ENCODE measurements around the gene LMO4. TPM values are rescaled to one million over a fixed set of nuclear protein-coding genes. Genes with fewer than 3 reads are reported as not detected.
A peak's percentile ranks its signal among the peaks of the same experiment; 100 is the strongest.

LMO4 gene
- polyA plus RNA-seq, 3 donors = 20.3 to 71.8 (median 22.3) TPM

DNA sequence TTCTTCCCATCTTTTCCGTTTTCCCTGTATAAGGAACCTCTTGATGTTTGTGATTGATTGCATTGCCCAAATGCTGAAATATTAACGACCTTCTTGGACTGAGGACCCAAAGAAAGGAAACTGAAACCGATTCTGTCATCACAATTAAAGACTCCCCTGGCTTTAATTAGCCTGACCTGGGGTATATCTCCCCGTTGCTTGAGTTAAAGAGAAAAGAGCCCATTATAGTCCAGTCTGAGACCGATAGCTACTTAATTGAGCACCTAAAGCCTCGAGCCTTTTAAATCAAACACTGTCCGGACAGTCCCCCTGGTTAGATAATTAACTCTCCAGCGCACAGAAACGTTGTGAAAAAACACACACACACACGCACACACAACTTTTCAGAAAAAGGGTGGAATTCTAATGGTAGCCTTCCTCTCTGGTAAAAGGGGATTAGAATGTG, 8.0 kb downstream of the LMO4 start:
- H3K4me1 ChIP-seq (ENCODE audit: control insufficient read depth in 1 of 2, insufficient read depth in 2 of 2, low read length in 2 of 2) = peaks cover 36 to 46% of the 10 kb centered on the region in 2 donors
- peaks cover 72% of the 10 kb centered on the region for H4K20me1 ChIP-seq (ENCODE audit: insufficient read depth, low read length)
- H3K27ac ChIP-seq (ENCODE audit: low read depth in 1 of 2, low read length in 2 of 2) = peak overlapping the region in 1 of 2 donors; percentile 79
- no peak for DNase-seq
- intact Hi-C loops (cut with micrococcal nuclease) = loop anchor here (10.0 kb wide), 1 partner anchor 422 kb away; the partner anchor contains the start of genes HS2ST1 (in 2 of the 2) and SELENOF (in 2 of the 2)
- H2AFZ ChIP-seq (ENCODE audit: insufficient read depth, low read depth, low read length, poor library complexity, severe bottlenecking) = no peak overlapping the region
- no peaks in the 10 kb centered on the region for H3K27me3 ChIP-seq (ENCODE audit: control insufficient read depth in 2 of 2, insufficient read depth in 2 of 2, low read length in 2 of 2)
- Mint-ChIP-seq H3K36me3 (peaks cover 51 to 68% of the 10 kb centered on the region in 2 donors), H3K4me3 (no peak overlapping the region), H3K27me3 (ENCODE audit: low read depth in 3 of 3) (peaks cover 0 to 3% (median 0%) of the 10 kb centered on the region in 3 donors), H3K27ac (peak overlapping the region in 1 of 7 donors; percentile 2), H3K9me3 (no peaks in the 10 kb centered on the region), H3K4me1 (peaks cover 53% of the 10 kb centered on the region)
- H3K9me3 ChIP-seq (replicated peaks in 1 of 2; ENCODE audit: control insufficient read depth in 1 of 2, insufficient read depth in 1 of 2, low read length in 2 of 2) = no peaks in the 10 kb centered on the region
- H3K4me2 ChIP-seq (replicated peaks; ENCODE audit: extremely low read depth, low read length, poor library complexity, severe bottlenecking) = no peak overlapping the region
- H3K4me3 ChIP-seq (replicated peaks in 1 of 3; ENCODE audit: low read depth in 2 of 3, low read length in 3 of 3) = no peak overlapping the region
- TF ChIP-seq, protein P1, sequence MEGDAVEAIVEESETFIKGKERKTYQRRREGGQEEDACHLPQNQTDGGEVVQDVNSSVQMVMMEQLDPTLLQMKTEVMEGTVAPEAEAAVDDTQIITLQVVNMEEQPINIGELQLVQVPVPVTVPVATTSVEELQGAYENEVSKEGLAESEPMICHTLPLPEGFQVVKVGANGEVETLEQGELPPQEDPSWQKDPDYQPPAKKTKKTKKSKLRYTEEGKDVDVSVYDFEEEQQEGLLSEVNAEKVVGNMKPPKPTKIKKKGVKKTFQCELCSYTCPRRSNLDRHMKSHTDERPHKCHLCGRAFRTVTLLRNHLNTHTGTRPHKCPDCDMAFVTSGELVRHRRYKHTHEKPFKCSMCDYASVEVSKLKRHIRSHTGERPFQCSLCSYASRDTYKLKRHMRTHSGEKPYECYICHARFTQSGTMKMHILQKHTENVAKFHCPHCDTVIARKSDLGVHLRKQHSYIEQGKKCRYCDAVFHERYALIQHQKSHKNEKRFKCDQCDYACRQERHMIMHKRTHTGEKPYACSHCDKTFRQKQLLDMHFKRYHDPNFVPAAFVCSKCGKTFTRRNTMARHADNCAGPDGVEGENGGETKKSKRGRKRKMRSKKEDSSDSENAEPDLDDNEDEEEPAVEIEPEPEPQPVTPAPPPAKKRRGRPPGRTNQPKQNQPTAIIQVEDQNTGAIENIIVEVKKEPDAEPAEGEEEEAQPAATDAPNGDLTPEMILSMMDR (IDR thresholded peaks at IDR 0.05) = no peak
- peaks cover 30 to 64% of the 10 kb centered on the region in 2 donors for H3K36me3 ChIP-seq (replicated peaks in 1 of 2; ENCODE audit: control insufficient read depth in 1 of 2, insufficient read depth in 2 of 2, low read length in 2 of 2)
- 17% methylated on average over 2 of the region's 10 CpGs for WGBS (ENCODE audit: insufficient coverage)
- peaks cover 95% of the 10 kb centered on the region for H3K79me2 ChIP-seq (ENCODE audit: insufficient read depth, low read length)
- H3K9ac ChIP-seq (ENCODE audit: insufficient read depth, low read length, poor library complexity, severe bottlenecking) = no peak overlapping the region

GRCh38 chr1:87337606-87338005, 8.9 kb downstream of the LMO4 start:
- no peak overlapping the region for H3K4me3 Mint-ChIP-seq
- H3K9me3 Mint-ChIP-seq = no peaks in the 10 kb centered on the region
- peaks cover 53 to 71% of the 10 kb centered on the region in 2 donors for H3K36me3 Mint-ChIP-seq
- intact Hi-C loops (cut with micrococcal nuclease) = loop anchor here (10.0 kb wide), 1 partner anchor 423 kb away; the partner anchor contains the start of genes HS2ST1 (in 2 of the 2) and SELENOF (in 2 of the 2)
- no peaks in the 10 kb centered on the region for H3K27me3 Mint-ChIP-seq (ENCODE audit: low read depth in 3 of 3)
- Histone ChIP-seq H3K27me3 (ENCODE audit: control insufficient read depth in 2 of 2, insufficient read depth in 2 of 2, low read length in 2 of 2) (no peaks in the 10 kb centered on the region), H3K79me2 (ENCODE audit: insufficient read depth, low read length) (peaks cover 95% of the 10 kb centered on the region), H3K4me3 (replicated peaks in 1 of 3; ENCODE audit: low read depth in 2 of 3, low read length in 3 of 3) (no peak overlapping the region), H3K36me3 (replicated peaks in 1 of 2; ENCODE audit: control insufficient read depth in 1 of 2, insufficient read depth in 2 of 2, low read length in 2 of 2) (peaks cover 40 to 69% of the 10 kb centered on the region in 2 donors), H3K27ac (ENCODE audit: low read depth in 1 of 2, low read length in 2 of 2) (peak overlapping the region in 1 of 2 donors; percentile 79), H4K20me1 (ENCODE audit: insufficient read depth, low read length) (peaks cover 71% of the 10 kb centered on the region), H3K9me3 (replicated peaks in 1 of 2; ENCODE audit: control insufficient read depth in 1 of 2, insufficient read depth in 1 of 2, low read length in 2 of 2) (no peaks in the 10 kb centered on the region), H3K4me2 (replicated peaks; ENCODE audit: extremely low read depth, low read length, poor library complexity, severe bottlenecking) (no peak overlapping the region), H2AFZ (ENCODE audit: insufficient read depth, low read depth, low read length, poor library complexity, severe bottlenecking) (no peak overlapping the region), H3K9ac (ENCODE audit: insufficient read depth, low read length, poor library complexity, severe bottlenecking) (no peak overlapping the region), H3K4me1 (ENCODE audit: control insufficient read depth in 1 of 2, insufficient read depth in 2 of 2, low read length in 2 of 2) (peaks cover 27 to 36% of the 10 kb centered on the region in 2 donors)
- H3K4me1 Mint-ChIP-seq = peaks cover 45% of the 10 kb centered on the region
- peak overlapping the region in 5 of 7 donors; percentile 18 to 83 (median 46) for H3K27ac Mint-ChIP-seq
- WGBS (ENCODE audit: insufficient coverage) = 95% methylated on average over 4 of the region's 5 CpGs
- DNase-seq = no peak
- TF ChIP-seq, protein P1 (IDR thresholded peaks at IDR 0.05) = no peak

Measured in CD14-positive monocyte (primary cell).